Activated naive CD4-positive, alpha-beta T cell treated with anti-CD3 and anti-CD28 coated beads for 36 hours (primary cell): ENCODE results near the gene CLASP1. TPM values are rescaled to one million over a fixed set of nuclear protein-coding genes. Genes with fewer than 3 reads are reported as not detected.

Experiments
- CTCF ChIA-PET: fragments of 350-600 bp; sonication (Branson Sonifier 250); formaldehyde crosslinking; loops from one replicate; lab custom pipeline; 2021; ENCODE audit warnings: antibody characterized with exemption; lab: Charles Lee
- DNase-seq: peaks from one replicate; pipeline ENCODE4 v3.0.0-alpha.2; 2020
- H3K27ac Mint-ChIP-seq: one replicate; pipeline ENCODE4 v1.8.0; 2021; ENCODE audit warnings: mild to moderate bottlenecking, mixed read lengths
- H3K27me3 Mint-ChIP-seq: one replicate; pipeline ENCODE4 v1.8.0; 2021; ENCODE audit warnings: low read depth, mixed read lengths
- H3K36me3 Mint-ChIP-seq: one replicate; pipeline ENCODE4 v1.8.0; 2021; ENCODE audit warnings: low read depth, mixed read lengths
- H3K4me1 Mint-ChIP-seq: one replicate; pipeline ENCODE4 v1.8.0; 2021; ENCODE audit warnings: low read depth, mixed read lengths
- H3K4me3 Mint-ChIP-seq: one replicate; pipeline ENCODE4 v1.8.0; 2021; ENCODE audit warnings: mild to moderate bottlenecking, moderate library complexity, mixed read lengths
- H3K9me3 Mint-ChIP-seq: one replicate; pipeline ENCODE4 v1.8.0; 2021; ENCODE audit warnings: mixed read lengths
- intact Hi-C: fragments of 100-400 bp; cut with micrococcal nuclease; formaldehyde crosslinking; loops from one replicate; pipeline ENCODE4 v1.15.1; 2023
- total RNA-seq, 2 experiments: library from RNA; stranded (reverse); gene quantifications; one replicate each; pipeline ENCODE4 v1.2.3, GENCODE V29; 2021

Gene CLASP1
- total RNA-seq, 2 experiments from 2014 or later, result 47.3 to 51.5 TPM

DNA sequence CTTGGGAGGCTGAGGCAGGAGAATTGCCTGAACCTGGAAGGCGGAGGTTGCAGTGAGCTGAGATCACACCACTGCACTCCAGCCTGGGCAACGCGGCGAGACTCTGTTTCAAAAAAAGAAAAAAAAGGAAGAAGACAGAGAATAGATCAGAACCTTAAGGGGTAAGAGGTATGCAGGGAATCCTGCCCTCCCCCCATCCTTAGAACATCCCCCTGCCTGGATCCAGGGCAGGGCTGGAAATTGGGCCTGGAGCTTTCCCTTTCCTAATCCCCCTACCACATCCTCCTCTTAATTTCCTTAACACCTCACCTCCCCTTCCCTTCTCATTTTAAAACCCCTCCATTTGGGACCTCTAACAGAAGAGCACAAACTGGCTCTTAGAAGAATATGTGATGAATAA lies 62.1 kb downstream of the CLASP1 start:
- peaks cover 28% of the 10 kb centered on the region for H3K4me1 Mint-ChIP-seq
- peaks cover 2% of the 10 kb centered on the region for H3K36me3 Mint-ChIP-seq
- intact Hi-C loops, result no loop called here
- no peaks in the 10 kb centered on the region for H3K9me3 Mint-ChIP-seq
- no peaks in the 10 kb centered on the region for H3K27me3 Mint-ChIP-seq
- CTCF ChIA-PET, result interaction anchor here (0.7 kb wide), 2 partner anchors 31 to 156 kb away, joined by 4 to 7 read pairs; no protein-coding TSS in a partner anchor
- DNase-seq, result no peak
- H3K4me3 Mint-ChIP-seq, result no peak overlapping the region
- H3K27ac Mint-ChIP-seq, result no peak overlapping the region

DNA sequence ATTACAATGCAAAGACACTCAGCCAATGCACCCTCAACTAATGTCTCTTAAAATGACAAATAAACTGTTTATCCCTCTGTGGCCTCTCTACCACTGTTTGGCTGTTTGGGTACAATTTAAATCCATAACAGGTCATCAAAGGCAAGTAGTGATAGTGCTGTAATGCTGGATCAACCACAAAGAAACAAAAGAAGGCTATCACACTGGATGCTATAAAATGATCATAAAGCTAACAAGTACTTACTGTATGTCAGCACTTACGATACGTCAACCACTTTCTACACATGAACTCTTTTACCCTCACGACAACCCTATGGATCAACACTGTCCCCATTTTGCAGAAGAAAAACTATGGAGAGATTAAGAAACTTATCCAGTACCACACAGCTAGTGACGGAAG lies 64.5 kb downstream of the CLASP1 start:
- Mint-ChIP-seq H3K4me1 (peaks cover 23% of the 10 kb centered on the region), H3K27ac (no peak overlapping the region), H3K27me3 (no peaks in the 10 kb centered on the region), H3K9me3 (no peaks in the 10 kb centered on the region), H3K4me3 (no peak overlapping the region), H3K36me3 (no peaks in the 10 kb centered on the region)
- DNase-seq, result no peak
- CTCF ChIA-PET, result interaction anchor here (0.6 to 1.5 kb wide), 2 partner anchors 11 to 53 kb away, joined by 3 to 4 read pairs; no protein-coding TSS in a partner anchor
- intact Hi-C loops, result no loop called here

DNA sequence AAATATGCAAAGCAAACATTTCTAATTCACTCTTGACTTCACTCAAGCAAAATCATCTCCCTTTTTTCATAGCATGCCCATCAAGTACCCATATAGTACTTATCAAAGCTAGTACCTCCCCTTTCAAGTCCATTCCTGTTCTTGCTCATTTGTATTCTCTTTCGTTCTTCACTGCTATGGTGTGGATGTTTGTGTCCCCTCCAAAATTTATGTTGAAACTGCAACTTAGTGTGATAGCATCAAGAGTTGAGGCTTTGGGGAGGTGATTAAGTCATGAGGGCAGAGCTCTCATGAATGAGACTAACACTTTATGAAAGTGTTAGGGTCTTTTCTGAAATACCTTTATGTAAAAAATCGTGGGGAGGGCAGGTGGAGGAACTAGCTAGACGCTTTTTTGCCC lies 65.7 kb downstream of the CLASP1 start:
- no peaks in the 10 kb centered on the region for H3K9me3 Mint-ChIP-seq
- H3K27me3 Mint-ChIP-seq, result no peaks in the 10 kb centered on the region
- intact Hi-C loops, result no loop called here
- no peak overlapping the region for H3K27ac Mint-ChIP-seq
- CTCF ChIA-PET, result no interaction called here
- no peak for DNase-seq
- no peak overlapping the region for H3K4me3 Mint-ChIP-seq
- H3K36me3 Mint-ChIP-seq, result no peaks in the 10 kb centered on the region
- peaks cover 25% of the 10 kb centered on the region for H3K4me1 Mint-ChIP-seq

DNA sequence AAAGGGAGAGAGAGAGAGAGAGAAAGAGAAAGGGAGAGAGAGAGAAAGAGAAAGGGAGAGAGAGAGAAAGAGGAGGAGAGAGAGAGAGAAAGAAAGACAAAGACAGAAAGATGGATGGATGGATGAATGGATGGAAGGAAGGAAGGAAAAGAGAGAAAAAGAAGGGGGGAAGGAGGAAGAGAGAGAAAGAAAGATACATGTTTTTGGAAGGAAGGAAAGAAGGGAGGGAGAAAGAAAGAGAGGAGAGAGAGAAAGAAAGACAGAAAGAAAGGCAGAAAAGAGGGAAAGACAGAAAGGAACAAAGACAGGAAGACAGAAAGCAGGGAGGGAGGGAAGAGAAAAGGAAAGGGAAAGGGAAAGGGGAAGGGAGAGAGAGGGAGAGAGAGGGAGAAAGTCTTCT lies 67.0 kb downstream of the CLASP1 start:
- H3K27me3 Mint-ChIP-seq, result no peaks in the 10 kb centered on the region
- no peak overlapping the region for H3K27ac Mint-ChIP-seq
- no peaks in the 10 kb centered on the region for H3K36me3 Mint-ChIP-seq
- intact Hi-C loops, result no loop called here
- peaks cover 34% of the 10 kb centered on the region for H3K4me1 Mint-ChIP-seq
- CTCF ChIA-PET, result interaction anchor here (1.0 kb wide), 1 partner anchor 18 kb away, joined by 3 read pairs; no protein-coding TSS in a partner anchor
- H3K9me3 Mint-ChIP-seq, result no peaks in the 10 kb centered on the region
- no peak for DNase-seq
- H3K4me3 Mint-ChIP-seq, result no peak overlapping the region

DNA sequence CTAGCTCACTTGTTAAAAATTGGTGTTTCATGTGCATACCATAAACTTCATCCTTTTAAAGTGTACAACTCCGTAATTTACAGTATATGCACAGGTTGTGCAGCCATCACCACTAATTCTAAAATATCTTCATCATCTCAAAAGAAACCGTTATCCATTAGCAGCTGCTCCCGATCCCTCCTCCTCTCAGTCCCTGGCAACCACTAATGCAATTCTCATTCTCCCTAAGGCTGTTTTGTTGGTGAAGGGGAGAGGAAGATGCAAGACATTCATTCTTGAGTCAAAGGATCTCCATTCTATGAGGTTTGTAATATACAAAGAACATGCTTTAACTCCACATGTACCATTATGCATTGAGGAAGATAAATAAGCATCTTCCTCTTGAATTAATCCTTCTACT lies 70.0 kb downstream of the CLASP1 start:
- Mint-ChIP-seq H3K36me3 (no peaks in the 10 kb centered on the region), H3K9me3 (no peaks in the 10 kb centered on the region), H3K4me3 (no peak overlapping the region), H3K27me3 (no peaks in the 10 kb centered on the region), H3K27ac (no peak overlapping the region), H3K4me1 (peaks cover 25% of the 10 kb centered on the region)
- intact Hi-C loops, result no loop called here
- no peak for DNase-seq
- CTCF ChIA-PET, result no interaction called here

DNA sequence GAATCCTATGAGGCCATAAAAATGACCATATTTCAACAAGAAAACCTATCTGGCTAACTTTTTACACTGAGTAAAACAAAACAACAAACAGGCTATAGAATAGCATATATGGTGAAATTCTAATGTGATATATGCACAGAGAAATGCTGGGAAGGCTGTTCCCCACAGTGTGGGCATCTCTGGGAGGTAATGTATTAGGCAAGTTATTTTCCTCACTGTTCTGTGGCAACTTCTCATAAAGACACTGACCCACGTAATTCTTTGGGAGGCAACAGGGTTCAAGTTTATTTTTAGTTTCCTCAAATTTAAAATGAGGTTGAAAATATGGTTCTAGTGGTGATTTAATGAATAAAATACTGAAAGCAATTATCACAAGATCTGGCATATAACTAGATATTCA lies 71.9 kb downstream of the CLASP1 start:
- H3K27ac Mint-ChIP-seq, result no peak overlapping the region
- peaks cover 21% of the 10 kb centered on the region for H3K4me1 Mint-ChIP-seq
- no peak overlapping the region for H3K4me3 Mint-ChIP-seq
- intact Hi-C loops, result no loop called here
- no peak for DNase-seq
- H3K27me3 Mint-ChIP-seq, result no peaks in the 10 kb centered on the region
- no peaks in the 10 kb centered on the region for H3K36me3 Mint-ChIP-seq
- H3K9me3 Mint-ChIP-seq, result no peaks in the 10 kb centered on the region
- CTCF ChIA-PET, result no interaction called here

DNA sequence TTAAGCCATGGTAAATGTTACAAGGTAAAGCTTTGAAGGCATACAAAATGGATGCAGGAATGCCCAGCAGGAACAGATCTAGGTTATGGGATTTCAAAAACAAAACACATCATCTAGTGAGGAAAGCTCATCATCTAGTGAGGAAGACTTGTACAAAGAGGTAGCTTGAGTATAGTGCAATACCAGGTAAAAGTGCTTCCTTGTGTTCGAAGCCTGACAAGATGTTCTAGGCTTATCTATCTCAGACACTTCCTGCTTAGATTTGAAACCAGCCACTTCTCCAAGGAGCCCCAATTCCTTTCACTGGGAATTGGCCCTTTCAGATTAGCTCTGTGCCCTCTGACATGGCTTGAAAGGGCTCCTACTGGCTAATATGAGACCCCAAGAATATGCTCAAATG lies 73.0 kb downstream of the CLASP1 start:
- no peak for DNase-seq
- H3K27me3 Mint-ChIP-seq, result no peaks in the 10 kb centered on the region
- H3K4me3 Mint-ChIP-seq, result no peak overlapping the region
- H3K4me1 Mint-ChIP-seq, result peaks cover 23% of the 10 kb centered on the region
- peaks cover 1% of the 10 kb centered on the region for H3K36me3 Mint-ChIP-seq
- intact Hi-C loops, result no loop called here
- CTCF ChIA-PET, result interaction anchor here (0.6 to 1.1 kb wide), 3 partner anchors 9 to 465 kb away, joined by 3 to 4 read pairs (median 3); no protein-coding TSS in a partner anchor
- H3K9me3 Mint-ChIP-seq, result no peaks in the 10 kb centered on the region
- no peak overlapping the region for H3K27ac Mint-ChIP-seq

DNA sequence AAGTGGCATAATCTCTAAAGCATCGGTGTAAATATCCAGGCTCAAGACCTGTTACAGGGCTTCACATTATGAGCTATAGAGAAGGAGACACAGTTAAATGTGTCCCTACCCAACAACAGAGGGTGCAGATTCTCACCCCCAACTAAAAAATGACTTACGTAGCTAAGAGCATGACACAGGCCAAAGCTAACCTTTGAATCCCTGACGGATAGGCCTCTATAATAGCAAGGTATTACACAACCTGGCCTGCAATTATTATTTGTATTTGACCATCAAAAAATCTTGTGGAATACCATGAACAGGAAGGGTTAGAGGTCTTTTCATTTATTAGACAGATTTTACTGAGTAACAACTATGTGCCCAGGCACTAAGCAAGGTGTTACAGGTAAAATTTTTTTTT lies 73.5 kb downstream of the CLASP1 start:
- Mint-ChIP-seq H3K27ac (no peak overlapping the region), H3K36me3 (peaks cover 1% of the 10 kb centered on the region), H3K27me3 (no peaks in the 10 kb centered on the region), H3K4me3 (no peak overlapping the region), H3K4me1 (peaks cover 22% of the 10 kb centered on the region), H3K9me3 (no peaks in the 10 kb centered on the region)
- intact Hi-C loops, result no loop called here
- CTCF ChIA-PET, result interaction anchor here (1.1 kb wide), 1 partner anchor 10 kb away, joined by 4 read pairs; no protein-coding TSS in a partner anchor
- DNase-seq, result no peak

DNA sequence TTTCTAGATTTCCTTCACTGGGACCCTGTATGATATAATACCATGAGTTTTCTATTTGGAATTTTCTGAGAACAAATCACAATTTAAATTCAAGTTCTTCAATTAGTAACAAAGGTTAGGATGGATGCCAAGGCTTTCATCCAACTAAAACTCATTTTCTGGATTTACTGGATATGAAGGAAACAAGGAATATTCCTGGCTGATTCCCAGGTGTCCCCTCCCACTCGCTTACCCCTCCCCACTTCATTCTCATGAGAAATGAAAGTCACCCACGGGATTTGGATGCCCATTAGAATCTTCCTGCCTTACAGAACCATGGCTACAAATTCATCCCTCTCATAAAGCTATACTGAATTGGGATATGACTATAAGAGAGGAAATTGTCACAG lies 78.6 kb downstream of the CLASP1 start:
- no peaks in the 10 kb centered on the region for H3K27me3 Mint-ChIP-seq
- DNase-seq, result no peak
- H3K4me3 Mint-ChIP-seq, result no peak overlapping the region
- intact Hi-C loops, result no loop called here
- CTCF ChIA-PET, result no interaction called here
- peaks cover 31% of the 10 kb centered on the region for H3K4me1 Mint-ChIP-seq
- no peak overlapping the region for H3K27ac Mint-ChIP-seq
- H3K36me3 Mint-ChIP-seq, result peaks cover 1% of the 10 kb centered on the region
- no peaks in the 10 kb centered on the region for H3K9me3 Mint-ChIP-seq

DNA sequence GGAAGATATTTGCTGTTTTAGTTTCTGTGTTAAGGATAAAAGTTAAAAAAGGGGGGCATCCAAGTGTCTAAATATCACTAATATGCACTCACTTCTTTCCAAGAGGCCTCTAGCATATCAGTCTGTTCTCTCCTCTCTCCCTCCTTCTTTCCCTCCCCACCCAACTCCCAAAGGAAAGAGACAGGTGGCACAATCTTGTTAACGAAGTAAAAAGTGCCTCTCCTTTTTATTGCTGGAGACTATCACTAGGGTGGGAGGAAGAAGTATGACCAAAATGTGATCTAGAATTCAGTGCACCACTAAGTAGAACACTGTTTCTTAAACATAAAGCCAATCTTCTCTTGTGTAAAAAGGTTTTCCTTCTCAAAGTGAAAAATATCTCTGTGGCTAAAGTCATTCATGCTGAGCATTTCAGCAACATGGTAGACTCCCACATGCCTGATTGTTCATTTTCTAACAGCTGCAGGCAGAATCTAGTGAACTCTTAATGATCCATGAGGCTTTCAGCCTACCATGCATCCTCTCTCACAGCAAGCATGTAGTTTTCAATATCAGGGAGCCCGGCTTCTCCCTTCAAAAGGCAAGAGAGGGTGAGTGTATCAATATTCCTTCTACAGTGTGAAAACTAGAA lies 79.1 kb downstream of the CLASP1 start:
- H3K9me3 Mint-ChIP-seq, result no peaks in the 10 kb centered on the region
- intact Hi-C loops, result no loop called here
- H3K27me3 Mint-ChIP-seq, result no peaks in the 10 kb centered on the region
- peaks cover 1% of the 10 kb centered on the region for H3K36me3 Mint-ChIP-seq
- peaks cover 36% of the 10 kb centered on the region for H3K4me1 Mint-ChIP-seq
- no peak for DNase-seq
- CTCF ChIA-PET, result no interaction called here
- H3K4me3 Mint-ChIP-seq, result no peak overlapping the region
- H3K27ac Mint-ChIP-seq, result no peak overlapping the region

DNA sequence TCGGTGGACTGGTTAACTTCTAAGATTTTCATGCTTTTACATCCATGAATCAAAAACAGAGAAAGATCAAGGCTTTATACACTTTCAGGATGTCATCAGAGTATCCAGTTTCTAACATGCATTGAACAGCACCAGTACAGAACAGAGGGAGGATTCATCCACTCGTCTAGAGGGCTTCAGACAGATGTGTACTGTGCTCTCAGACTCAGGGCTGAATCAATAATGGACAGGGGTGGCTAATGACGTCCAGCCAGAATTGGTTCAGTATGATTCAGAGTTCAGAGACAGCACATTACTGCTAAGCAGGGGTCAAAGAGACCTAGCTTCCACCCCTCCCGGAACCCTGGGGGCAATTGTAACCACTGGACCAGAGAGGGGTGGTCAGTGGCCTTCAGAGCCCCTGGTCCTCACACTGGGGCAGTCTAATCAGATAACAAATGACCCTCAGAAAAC lies 81.3 kb downstream of the CLASP1 start:
- intact Hi-C loops, result no loop called here
- Mint-ChIP-seq H3K27ac (no peak overlapping the region), H3K27me3 (no peaks in the 10 kb centered on the region), H3K4me3 (no peak overlapping the region), H3K9me3 (no peaks in the 10 kb centered on the region), H3K4me1 (peaks cover 51% of the 10 kb centered on the region), H3K36me3 (peaks cover 8% of the 10 kb centered on the region)
- CTCF ChIA-PET, result no interaction called here
- DNase-seq, result no peak

DNA sequence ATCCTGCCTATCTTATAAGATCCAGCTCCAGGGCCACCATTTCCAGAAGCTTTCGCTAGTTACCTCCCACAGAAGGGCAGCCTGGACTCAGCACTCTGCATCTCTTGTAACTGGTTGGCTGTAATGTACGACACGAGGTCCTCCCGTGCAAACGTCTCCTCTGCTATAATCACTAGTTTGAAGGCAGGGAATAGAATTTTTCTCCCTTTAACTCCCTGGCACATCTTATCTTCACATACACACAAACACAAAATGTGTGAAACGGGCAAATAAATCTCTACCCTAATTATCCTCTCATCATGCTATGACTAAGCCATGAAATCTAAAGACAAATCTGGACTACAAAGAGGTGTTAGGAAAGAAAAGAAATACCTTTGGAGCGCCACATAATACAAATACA lies 81.8 kb downstream of the CLASP1 start:
- intact Hi-C loops, result no loop called here
- Mint-ChIP-seq H3K27me3 (no peaks in the 10 kb centered on the region), H3K9me3 (no peaks in the 10 kb centered on the region), H3K4me3 (no peak overlapping the region), H3K27ac (no peak overlapping the region), H3K4me1 (peaks cover 56% of the 10 kb centered on the region), H3K36me3 (peaks cover 9% of the 10 kb centered on the region)
- CTCF ChIA-PET, result no interaction called here
- no peak for DNase-seq
